NCI-H1436 treated with DMSO at 0.1 percent for 48 hours (cell line): ENCODE results near the gene VCAM1.

Source experiments
- DNase-seq: peaks from one replicate; lab custom pipeline; 2025; lab: John Stamatoyannopoulos, UW

Gene VCAM1

GRCh38 chr1:100722221-100722620 is 2.7 kb downstream of the VCAM1 start:
- no peak for DNase-seq

DNA sequence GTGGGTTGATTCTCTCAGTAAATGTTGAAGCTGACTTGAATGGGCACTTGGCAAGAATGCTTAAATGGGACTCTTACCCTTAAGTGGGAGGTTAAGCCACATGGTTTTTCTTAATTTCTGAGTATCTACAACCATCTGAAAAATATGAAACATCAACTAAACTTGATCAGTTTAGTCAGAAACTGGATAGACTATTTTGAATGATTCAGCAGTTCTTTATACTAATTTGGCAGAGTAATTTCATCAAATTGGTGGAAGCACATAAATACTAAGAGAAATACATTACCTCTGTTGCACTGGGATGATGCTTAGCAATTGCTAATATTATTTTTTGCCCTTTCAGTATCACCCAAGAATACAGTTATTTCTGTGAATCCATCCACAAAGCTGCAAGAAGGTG is 4.7 kb downstream of the VCAM1 start:
- DNase-seq, result no peak

- DNase-seq, result no peak
Measured at GRCh38 chr1:100730130-100730529, 10.6 kb downstream of the VCAM1 start.

DNA sequence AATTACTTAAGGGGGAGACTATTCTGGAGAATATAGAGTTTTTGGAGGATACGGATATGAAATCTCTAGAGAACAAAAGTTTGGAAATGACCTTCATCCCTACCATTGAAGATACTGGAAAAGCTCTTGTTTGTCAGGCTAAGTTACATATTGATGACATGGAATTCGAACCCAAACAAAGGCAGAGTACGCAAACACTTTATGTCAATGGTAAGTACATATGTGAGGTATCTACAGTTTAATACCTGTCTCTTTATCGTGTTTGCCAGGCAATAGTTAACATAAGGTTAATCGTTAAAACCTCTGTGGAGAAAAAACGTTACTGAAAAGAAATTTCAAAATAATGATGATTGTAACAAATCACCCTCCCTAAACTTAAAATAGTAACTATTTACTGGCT is 11.8 kb downstream of the VCAM1 start:
- no peak for DNase-seq

DNA sequence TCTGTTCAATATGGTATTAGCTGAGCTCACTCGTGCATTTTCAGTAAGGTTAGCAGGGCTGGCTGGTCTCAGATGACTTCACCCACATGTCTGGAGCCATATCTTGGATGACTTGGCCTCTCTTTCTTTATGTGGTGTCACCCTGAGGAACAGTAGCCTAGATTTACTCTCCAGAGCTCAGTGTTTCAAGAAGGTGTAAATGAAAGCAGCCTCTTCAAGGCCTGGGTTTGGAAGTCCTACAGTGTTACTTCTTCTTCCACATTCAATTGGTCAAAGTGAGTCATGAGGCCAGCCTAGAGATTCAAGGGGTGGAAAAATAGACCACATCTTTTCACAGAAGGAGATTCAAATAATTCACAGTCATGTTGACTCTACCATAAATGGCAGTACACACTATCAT is 12.2 kb downstream of the VCAM1 start:
- DNase-seq, result no peak

GRCh38 chr1:100734676-100735075 is 15.1 kb downstream of the VCAM1 start:
- DNase-seq, result no peak

DNA sequence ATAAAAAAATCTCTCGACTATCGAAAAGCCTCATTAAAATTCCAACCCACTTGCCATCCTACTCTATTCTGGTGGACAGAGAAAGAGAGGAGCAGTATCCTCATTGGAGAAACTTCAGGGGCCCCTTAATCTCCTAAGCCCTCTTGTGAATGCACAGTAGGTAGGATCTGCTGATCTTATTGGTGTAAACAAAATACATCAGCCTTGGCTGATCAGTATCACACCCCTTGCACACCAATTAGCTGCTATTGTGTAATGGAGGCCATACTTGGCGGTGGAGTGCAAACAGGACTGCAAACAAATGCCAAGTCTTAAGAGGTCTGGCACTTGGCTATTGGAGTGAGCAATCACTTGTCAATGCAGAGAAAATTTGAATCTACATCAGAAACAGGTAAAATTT is 15.7 kb downstream of the VCAM1 start:
- no peak for DNase-seq

DNA sequence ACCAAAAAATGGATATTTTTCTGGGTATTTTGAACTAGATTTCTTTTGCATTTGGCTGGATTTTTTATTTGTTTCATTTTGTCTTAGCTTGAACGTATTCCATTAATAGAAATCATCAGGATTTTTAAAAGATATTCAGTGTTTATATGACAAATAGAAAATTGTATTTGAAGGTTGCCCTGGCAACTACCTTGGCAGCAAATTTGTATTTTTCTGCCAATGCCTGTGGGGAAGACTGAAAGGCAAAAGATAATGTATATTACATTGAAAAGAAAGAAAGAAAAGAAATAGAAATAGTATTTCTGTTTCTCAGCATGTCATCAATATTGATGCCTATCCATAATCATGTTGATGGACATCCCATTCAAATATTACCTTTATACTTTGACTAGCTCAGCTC is 16.8 kb downstream of the VCAM1 start:
- DNase-seq, result no peak

- DNase-seq, result no peak
Measured at GRCh38 chr1:100736746-100737145, 17.2 kb downstream of the VCAM1 start.

DNA sequence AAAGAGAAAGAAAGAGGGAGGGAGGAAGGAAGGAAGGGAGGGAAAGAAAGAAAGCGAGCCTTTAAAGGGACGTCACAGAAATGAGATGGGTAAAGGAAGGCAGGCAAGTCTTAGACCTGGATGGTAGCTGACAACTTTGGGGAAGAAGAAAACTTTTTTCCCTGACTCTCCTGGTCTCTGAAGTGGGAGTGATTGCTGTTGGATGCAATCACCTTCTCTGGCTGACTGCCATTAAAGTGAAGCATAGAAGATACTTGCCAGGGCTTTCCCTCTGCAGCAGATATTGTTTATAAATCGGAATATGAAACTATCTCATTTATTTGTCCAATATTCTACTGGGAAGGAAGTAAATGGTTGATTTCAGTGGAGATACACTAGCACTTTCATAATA is 27.0 kb downstream of the VCAM1 start:
- DNase-seq, result no peak

- no peak for DNase-seq
Measured at GRCh38 chr1:100747771-100748170, 28.2 kb downstream of the VCAM1 start.

GRCh38 chr1:100750005-100750885 is 30.7 kb downstream of the VCAM1 start:
- DNase-seq, result no peak

DNA sequence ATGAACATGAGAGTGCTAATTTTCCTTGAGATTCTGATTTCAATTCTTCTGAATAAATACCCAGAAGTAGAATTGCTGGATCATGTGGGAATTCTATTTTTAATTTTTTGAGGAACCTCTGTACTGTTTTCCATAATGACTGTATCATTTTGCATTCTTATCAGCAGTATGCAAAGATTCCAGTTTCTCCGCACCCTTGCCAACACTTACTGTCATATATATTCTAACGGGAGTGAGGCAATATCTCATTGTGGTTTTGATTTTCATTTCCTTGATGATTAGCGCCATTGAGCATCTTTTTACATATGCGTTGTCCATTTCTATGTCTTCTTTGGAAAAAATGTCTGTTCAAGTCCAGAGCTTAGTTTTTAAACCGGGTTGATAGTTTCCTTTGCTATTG is 33.2 kb downstream of the VCAM1 start:
- DNase-seq, result no peak

DNA sequence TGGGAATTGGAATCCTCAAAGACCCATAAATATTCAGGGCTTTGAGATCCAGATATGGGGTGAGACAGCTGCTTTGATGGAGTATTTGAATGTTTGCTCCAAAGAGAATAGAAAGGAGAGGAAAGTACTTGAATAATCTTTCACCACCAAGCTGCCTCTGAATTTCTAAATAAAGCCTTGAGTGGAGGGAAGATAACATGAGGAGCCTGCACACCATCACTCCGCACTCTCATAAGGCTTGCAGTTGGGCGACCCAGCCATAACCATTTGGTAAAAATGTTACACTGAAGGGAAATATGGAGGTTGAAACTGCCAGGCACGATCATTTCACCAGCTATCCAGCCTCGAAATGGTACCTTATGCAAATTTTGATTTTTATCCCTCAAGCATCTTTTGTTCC is 38.4 kb downstream of the VCAM1 start:
- no peak for DNase-seq

- no peak for DNase-seq
Measured at GRCh38 chr1:100759188-100759587, 39.6 kb downstream of the VCAM1 start.

DNA sequence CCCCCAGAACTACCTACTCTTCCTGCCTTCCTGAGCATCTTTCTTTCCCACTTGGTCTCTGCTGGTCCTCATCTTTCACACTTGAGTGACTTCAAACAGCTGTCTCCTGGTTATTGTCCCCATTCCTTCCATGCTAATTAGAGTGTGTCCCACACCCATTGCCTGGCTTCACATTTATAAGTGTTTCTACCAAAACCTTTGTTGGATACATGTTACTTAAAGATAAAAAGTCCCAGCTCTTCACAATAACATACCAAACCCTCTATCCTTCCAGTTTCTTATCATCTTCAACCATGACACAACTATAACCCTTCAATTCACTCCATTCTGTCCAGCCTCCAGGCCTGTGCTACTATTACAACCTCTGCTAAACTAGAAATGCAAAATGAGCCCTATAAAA is 41.0 kb downstream of the VCAM1 start:
- no peak for DNase-seq

DNA sequence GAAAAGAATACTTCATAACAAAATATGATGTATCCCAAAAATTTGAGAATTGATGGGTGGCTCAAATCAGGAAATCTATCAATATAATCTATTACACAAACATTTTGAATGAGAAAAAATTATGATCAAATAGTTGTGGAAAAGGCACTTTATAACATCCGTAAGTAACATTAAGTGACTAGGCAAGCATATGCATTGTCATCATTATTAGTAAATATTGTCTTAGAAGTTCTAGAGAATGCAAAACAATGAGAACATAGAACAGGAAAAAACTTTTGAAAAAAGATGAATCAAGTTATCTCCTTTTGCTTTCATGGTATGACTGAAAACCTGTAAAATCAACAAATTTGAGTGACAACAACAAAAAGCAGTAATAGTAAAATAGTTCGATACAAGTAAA is 42.9 kb downstream of the VCAM1 start:
- DNase-seq, result no peak

- DNase-seq, result no peak
Measured at GRCh38 chr1:100767176-100767890, 47.8 kb downstream of the VCAM1 start.

- DNase-seq, result no peak
Measured at GRCh38 chr1:100769323-100769722, 49.8 kb downstream of the VCAM1 start.

- DNase-seq, result no peak
Measured at GRCh38 chr1:100769906-100770646, 50.5 kb downstream of the VCAM1 start.

- DNase-seq, result no peak
Measured at GRCh38 chr1:100773444-100773843, 53.9 kb downstream of the VCAM1 start.

DNA sequence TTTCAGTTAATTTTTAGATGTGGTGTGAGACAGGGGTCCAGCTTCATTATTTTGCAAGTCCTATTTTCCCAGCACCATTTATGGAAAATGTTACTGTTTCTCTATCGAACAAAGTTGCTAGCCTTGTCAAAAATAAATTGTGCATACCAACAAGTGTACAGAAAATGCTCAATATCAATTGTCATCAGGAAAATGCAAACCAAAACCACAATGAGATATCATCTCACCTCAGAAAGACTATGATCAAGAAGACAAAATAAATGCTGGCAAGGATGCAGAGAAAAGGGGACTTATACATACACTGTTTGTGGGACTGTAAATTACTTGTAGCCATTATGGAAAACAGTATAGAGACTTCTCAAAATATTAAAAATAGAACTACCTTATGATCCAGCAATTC is 54.8 kb downstream of the VCAM1 start:
- no peak for DNase-seq

DNA sequence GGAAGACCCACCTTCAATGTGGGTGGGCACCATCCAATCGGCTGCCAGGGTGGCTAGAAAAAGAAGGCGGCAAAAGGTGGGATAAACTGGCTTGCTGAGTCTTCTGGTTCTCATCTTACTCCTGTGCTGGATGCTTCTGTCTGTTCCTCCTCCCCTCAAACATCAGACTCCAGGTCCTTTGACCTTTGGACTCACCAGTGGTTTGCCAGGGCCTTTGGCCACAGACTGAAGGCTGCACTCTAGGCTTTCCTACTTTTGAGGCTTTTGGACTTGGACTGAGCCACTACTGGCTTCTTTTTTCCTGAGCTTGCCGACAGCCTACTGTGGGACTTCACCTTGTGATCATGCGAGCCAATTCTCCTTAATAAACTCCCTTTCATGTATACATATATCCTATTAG is 55.9 kb downstream of the VCAM1 start:
- DNase-seq, result no peak
